ENCODE measurements around the gene DHCR7. TPM values are rescaled to one million over a fixed set of nuclear protein-coding genes. Genes with fewer than 3 reads are reported as not detected.
A peak's percentile ranks its signal among the peaks of the same experiment; 100 is the strongest.

Gene DHCR7, protein sequence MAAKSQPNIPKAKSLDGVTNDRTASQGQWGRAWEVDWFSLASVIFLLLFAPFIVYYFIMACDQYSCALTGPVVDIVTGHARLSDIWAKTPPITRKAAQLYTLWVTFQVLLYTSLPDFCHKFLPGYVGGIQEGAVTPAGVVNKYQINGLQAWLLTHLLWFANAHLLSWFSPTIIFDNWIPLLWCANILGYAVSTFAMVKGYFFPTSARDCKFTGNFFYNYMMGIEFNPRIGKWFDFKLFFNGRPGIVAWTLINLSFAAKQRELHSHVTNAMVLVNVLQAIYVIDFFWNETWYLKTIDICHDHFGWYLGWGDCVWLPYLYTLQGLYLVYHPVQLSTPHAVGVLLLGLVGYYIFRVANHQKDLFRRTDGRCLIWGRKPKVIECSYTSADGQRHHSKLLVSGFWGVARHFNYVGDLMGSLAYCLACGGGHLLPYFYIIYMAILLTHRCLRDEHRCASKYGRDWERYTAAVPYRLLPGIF
- total RNA-seq: 10 to 100 TPM; 14.9 to 15.5 TPM
- long read RNA-seq, donor 1, transcript DHCR7-201 (9 exons, 2,666 nt): major isoform, 7 of 14 reads
- long read RNA-seq, donor 1, partial matches to known transcripts: 4 of 14 reads
- long read RNA-seq, donor 1, other reads (novel, unspliced or antisense): 3 of 14 reads
- long read RNA-seq, donor 2, transcript DHCR7-201 (9 exons, 2,666 nt): major isoform, 28 of 51 reads
- long read RNA-seq, donor 2, partial matches to known transcripts: 14 of 51 reads
- long read RNA-seq, donor 2, other reads (novel, unspliced or antisense): 9 of 51 reads

DNA sequence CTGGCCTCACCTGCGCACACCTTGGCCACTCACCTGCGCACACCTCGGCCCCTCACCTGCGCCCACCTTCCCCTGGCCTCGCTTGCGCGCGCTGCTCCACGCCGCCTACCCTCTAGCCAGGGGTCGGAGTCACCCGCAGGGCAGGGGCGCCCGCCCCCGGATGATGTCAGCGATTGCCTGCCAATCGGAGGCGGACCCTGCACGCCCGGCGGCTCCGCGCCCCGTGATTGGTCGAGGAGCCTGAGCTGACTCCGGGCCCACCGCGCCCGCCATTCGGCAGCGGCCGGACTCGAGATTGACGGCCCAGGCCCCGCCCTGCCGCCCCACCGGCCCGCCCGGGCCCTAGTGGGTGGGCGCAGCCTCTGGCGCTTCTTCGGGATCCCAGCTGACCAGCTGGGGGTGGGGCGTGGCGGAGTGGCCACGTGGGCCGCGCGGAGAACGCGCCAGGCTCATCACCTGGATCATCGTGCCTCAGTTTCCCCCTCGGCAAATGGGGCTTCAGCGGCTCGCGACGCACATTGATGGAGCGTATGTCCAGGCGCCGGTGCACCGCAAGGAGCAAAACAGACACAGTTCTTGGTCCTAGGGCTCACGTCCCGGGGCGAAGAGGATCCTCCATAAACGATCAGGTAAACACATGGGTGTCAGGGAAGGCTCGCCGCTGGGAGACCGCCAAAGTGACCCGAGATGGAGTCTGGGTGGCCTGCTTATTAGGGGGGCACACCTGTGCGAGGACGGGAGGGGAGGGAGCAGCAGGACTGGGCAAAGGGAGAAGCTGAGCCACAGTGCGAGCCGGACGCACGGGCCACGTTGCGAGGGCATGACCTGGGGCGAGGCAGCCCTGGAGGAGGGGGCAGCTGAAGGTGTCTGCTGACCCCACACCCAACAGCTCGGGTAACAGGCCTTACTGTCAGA, at the start of gene DHCR7:
Gene DHCR7, minus strand, starts transcription at position 137 of the 915 bp plus-strand sequence. CDS start 3,441 bp downstream, outside the sequence.
- DNase-seq (ENCODE audit: low spot score): peak; percentile 98
- intact Hi-C loops (cut with DNase I): no loop called here

DNA sequence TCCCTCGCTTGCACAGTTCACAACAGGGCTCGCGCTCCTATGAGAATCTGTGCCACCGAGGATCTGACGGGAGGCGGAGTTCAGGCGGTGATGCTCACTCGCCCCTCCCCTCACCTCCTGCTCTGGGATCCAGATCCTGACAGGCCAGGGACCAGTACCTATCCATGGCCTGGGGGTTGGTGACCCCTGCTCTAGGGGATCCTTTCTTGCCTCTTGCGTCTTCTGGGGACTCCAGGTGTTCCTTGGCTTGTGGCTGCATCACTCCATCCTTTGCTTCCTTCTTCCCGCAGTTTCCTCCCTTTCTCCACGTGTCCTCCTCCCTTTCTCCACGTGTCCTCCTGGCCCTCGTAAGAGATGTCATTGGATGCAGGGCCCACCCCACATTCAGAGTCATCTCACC, 48.2 kb upstream of the DHCR7 start:
- intact Hi-C loops (cut with DNase I): no loop called here
- no peak for DNase-seq (ENCODE audit: low spot score)

DNA sequence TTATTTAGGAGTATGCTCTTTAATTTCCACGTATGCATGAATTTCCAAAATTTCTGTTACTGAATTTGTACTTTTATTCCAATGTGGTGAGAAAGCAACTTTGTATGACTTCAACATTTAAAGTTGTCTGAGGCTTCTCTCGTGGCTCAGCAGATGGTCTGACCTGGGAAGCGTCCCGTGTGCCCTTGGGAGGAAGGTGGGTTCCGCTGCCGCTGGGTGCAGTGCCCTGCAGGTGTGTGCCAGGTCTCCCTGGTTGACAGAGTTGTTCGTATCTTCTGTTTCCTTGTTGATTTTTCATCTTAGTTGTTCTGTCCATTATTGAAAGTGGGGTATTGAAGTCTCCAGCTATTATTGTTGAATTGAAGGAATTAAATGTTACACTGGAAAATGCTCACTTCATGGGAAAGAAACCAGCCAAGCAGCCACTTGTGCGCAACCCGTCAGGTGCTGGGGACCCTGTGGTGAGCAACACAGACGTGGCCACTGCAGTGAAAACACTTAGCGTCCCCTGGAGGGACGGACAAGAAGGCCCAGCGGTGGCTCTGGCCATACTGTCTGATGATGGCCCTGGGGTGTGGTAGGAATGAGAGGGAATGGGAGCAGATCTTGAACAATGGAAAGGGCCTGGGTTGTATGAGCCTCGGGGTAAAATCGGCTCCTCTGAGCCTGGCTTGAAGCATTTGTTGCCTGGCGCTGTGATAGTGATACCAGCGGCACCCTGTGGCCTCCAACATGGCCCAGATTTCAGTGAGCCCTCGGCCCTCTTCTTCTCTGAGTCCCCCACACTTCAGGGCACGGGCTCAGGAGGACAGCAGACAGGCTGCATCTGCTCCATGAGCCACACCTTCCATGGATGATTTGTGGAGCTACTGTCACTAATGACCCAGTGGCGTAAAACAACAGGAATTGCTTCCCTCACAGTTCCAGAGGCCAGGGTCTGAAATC, 47.4 kb upstream of the DHCR7 start:
- intact Hi-C loops (cut with DNase I): no loop called here
- peak; percentile 55 for DNase-seq (ENCODE audit: low spot score)

DNA sequence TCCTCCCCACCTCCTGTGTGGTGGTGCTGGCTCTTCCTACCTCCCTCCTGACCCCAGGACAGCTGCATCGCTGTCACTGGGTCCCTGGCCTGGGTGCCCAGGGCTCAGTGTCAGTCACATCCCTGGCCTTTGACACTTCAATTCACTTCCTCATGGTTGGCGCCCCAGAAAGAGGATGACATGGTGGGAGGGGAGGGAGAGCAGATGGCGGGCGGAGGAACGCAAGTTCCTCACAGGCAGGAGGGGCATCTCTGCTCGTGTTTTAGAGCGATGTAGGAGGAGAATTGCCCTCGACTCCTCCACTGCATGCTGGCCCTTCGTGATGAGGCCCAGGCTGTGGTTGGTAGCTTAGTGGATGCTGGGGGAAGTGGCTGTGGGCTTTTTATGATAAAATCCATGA, 43.7 kb upstream of the DHCR7 start:
- DNase-seq (ENCODE audit: low spot score): peak; percentile 24
- intact Hi-C loops (cut with DNase I): no loop called here

DNA sequence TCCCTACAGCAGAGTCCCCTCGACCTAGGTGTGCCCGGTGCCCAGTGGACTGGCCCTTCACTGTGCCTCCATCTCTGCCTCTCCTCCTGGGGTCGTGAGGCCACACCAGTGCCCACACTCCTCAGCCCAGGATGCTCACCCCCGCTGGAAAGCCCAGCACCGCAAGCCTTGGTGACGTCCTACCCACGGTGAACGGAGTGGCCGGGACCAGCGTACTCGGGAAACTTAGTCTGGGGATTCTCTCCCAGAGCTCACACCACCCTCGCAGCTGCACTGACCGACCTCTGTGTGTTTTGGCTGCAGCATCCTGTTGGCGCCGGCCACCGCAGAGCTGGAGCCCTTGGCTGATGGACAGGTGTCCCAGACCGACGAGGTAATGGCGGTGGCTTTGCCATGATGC, 43.3 kb upstream of the DHCR7 start:
- DNase-seq (ENCODE audit: low spot score): peak; percentile 68

DNA sequence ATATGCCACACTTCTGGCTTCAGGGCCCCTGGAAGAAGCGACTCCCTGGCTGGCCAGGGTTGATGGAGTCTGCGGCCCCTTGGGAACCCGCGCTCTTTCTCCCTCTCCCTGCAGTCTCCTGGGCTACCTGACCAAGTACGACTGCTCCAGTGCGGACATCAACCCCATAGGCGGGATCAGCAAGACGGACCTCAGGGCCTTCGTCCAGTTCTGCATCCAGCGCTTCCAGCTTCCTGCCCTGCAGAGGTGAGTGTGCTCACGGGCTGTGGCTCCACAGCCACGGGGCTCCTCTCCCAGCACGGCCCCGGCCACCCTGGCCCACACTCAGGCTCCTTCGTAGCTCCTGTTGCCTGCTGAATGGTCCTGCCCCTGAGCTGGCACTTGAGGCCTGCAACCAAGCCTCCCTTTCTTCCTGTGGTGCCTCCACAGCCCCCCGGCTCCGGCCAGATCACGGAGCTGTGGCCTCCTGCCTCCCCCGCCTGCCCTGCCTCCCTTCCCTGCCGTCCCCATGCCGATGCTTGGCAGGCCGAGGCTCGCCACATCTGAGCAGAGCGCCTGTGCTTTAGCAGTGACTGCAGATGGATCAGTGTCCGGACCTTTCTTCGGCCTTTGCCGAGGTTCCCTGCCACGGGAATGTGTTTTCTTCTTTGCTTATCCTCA, 42.7 kb upstream of the DHCR7 start:
- DNase-seq (ENCODE audit: low spot score): peak; percentile 67
- intact Hi-C loops (cut with DNase I): no loop called here

More for the DNA sequence above, 43.3 kb upstream of the DHCR7 start:
- intact Hi-C loops (cut with DNase I): no loop called here

DNA sequence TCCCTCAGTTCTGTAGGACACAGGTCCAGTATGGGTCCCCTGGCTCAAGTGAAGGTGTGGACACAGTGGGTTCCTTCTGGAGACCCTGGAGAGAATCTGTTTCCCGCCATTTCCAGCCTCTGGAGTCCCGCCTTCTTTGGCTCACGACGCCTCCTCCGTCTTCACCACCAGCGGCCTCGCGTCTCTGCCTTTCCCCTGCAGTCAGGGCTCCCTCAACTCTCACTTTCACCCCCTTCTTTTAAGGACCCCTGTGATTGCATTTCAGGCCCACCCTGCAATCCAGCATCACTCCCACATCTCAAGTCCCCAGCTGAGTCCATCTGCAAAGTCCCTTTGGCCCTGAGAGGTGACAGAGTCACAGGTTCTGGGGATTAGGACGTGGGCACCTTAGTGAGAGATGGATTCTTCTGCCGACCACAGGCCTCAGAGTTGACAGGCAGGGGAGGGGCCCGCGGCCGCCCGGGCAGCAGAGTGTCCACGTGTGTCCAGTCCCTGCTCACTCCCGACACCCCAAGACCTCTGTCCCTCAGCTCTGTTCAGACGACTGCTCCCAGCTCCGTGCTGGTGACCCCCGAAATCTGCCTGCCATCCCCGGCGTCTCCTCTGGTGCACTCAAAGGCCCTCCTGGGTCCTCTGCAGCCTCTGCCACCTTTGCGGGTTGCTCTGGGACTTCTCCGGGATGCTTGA, 42.0 kb upstream of the DHCR7 start:
- intact Hi-C loops (cut with DNase I): no loop called here
- DNase-seq (ENCODE audit: low spot score): no peak

DNA sequence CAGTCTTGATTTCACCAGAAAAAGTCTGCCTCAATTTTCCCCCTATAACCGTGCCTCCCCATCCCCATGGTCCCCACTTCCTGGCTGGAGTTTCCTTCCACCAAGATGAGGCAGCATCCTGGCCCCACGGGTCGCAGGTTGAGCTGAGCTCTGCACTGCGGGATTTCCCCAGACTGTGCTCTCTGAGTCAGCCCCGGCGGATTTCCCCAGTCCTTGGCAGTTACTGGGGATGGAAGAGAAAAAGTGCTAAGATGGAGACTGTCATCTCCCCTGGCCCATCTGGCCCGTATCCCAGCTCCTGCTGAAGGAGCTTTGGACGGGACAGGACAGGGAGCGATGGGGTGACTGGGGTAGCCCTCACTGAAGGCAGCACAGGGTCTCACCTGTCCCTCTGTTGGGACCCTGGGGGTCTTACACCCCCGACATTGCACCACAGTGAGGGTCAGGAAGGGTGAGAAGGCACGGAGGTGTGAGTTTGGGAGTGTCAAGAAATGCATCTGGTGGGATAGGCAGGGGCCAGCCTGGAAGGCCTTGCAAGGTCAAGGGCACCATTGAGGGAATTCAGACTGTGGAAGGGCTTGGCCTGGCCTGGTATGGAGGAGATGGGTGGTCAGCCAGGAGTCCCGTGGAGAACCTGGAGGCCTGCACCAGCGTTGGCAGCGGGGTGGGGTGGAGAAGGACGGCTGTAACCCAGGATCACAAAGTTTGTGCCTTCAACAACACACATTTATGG, 41.3 kb upstream of the DHCR7 start:
- intact Hi-C loops (cut with DNase I): no loop called here
- DNase-seq (ENCODE audit: low spot score): peak; percentile 62

DNA sequence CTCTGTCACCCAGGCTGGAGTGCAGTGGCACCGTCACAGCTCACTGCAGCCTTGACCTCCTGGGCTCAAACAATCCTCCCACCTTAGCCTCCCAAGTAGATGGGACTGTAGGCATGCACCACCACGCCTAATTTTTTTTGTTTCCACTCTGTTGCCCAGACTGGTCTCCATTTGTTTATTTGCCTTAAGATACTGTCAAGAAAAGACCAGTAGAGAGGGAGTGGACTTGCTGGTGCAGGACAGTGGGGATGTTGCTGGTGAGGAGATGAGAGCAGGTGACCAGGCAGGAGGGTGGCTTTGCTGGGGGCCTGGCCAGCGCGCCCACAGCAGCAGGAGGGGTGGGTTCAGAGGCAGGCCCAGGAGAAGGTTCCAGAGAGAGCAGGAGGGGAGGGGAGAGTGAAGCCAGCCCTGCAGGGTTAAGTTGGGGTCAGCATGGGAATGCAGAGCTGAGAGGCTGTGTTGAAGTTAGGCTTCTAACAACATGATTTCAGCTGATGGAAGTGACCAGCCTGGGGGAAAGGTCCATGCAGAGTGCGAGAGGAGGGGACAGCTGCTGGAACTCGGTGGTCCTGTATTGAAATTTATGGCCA, 40.6 kb upstream of the DHCR7 start:
- DNase-seq (ENCODE audit: low spot score): peak; percentile 41

DNA sequence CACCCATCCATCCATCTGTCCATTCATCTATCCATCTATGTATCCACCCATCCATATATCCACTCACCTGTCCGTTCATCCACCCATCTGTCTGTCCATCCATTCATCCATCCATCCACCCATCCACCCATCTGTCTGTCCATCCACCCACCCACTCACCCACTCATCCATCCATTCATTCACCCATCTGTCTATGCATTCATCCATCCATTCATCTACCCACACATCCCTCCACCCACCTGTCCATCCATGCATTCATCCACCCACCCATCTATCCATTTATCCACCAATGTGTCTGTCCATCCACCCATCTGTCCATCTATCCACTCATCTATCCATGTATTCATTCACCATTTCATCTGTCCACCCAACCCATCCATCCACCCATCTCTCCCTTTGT, 38.1 kb upstream of the DHCR7 start:
- peak; percentile 7 for DNase-seq (ENCODE audit: low spot score)
- intact Hi-C loops (cut with DNase I): no loop called here

More for the DNA sequence above, 40.6 kb upstream of the DHCR7 start:
- intact Hi-C loops (cut with DNase I): no loop called here

DNA sequence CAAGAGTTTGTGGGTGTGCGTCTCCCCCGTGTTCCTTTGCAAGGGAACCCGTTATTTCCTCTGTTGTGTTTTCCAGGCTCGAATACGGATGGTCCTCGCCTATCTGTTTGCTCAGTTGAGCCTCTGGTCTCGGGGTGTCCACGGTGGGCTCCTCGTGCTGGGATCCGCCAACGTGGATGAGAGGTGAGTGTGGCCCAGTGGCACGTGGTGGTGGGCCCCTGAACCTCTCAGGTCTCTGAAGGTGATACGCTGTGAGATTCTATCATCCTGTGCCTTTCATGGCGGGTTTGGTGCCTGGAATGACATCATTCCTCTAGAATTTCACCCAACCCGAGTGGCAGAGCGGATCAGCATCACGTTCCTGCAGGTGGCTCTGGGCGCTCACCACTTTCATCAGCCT, 37.3 kb upstream of the DHCR7 start:
- intact Hi-C loops (cut with DNase I): no loop called here
- DNase-seq (ENCODE audit: low spot score): peak; percentile 62

DNA sequence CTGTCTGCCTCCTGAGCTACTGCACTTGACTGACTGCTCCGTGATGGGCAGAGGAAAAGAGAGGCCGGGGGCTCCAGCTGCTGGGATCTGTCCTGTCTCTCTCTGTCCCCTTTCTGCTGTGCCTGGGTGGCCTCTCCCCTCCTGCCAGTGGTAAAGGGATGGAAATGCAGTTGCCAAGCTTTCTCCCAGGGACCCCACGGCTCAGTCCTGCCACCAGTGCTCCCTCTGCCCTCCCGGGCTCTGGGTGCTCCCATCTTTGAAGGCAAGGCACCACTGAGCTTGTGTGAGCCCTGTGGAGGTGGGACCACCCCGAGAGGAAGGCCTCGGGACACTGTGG, 36.8 kb upstream of the DHCR7 start:
- intact Hi-C loops (cut with DNase I): no loop called here
- peak; percentile 24 for DNase-seq (ENCODE audit: low spot score)

DNA sequence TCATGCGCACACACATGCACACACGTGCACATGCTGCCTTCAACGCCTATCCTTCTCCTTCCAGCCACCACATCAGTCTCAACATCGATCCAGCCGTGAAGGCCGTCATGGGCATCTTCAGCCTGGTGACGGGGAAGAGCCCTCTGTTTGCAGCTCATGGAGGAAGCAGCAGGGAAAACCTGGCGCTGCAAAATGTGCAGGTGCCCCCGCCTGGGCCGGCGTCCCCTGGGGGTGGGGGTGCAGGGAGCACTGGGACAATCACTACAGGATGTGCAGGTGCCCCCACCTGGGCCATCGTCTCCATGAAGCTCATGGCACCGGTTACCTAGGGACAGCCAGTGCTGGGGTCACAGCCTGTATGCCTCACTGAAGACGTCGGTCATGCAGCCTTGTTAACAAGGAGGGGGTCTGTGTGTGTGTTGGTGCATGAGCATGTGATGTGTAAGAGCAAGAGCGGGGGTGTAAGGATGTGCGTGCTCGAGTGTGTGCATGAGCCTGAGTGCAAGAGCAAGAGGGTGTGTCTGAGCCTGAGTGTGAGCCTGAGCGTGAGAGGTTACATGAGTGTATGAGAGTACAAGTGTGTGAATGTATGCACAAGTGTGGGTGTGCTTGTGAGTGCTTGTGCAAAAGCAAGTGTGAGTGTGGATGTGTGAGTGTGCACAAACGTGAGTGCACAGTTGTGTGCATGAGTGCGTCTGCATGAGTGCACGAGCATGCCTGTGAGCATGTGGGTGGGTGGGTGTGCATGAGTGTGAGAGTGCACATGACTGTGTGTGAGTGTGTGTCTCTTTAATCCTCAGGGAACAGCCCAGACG, 36.3 kb upstream of the DHCR7 start:
- intact Hi-C loops (cut with DNase I): no loop called here
- peak; percentile 69 for DNase-seq (ENCODE audit: low spot score)

DNA sequence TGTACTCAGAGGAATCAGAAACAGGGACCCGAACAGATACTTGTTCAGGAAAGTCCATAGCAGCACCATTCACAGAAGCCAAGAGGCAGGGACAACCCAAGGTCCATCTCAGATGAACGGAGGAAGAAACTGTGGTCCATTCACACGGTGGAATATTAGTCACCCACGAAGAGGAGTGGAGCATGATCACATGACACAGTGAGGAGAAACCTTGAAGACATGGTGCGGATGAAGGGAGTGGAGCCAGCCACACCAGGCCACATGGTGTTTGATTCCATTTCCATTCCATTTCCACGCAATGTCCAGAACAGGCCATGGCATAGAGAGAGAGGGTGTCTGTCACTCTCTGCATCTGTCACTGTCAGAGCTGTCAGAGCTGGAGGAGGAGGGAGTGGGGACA, 35.5 kb upstream of the DHCR7 start:
- peak; percentile 12 for DNase-seq (ENCODE audit: low spot score)

DNA sequence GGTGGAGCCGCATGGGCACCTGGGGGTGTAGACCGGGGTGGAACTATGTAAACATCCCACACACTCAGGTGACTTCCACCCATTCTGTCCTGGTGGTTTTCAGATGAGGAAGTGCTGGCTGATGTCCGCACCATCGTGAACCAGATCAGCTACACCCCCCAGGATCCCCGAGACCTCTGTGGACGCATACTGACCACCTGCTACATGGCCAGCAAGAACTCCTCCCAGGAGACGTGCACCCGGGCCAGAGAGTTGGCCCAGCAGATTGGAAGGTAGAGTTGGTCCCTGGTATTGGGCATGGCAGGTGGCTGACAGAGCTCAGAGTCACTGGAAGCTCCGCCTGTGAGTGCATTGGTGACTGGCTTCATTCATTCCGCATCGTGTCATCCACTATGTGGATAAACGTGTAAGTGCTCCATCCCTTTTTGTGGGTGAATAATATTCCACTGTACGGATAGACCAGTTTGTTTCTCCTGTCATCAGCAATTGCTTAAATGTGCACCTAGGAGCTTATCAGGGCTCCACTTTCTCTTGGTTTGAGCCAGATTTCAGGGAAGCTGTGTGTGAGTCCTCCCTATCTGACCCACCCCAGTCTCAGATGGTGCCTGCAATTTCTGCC, 34.7 kb upstream of the DHCR7 start:
- DNase-seq (ENCODE audit: low spot score): no peak
- intact Hi-C loops (cut with DNase I): no loop called here

More for the DNA sequence above, 35.5 kb upstream of the DHCR7 start:
- intact Hi-C loops (cut with DNase I): no loop called here

All from posterior vena cava (tissue), 2 donors.